CD14-positive monocyte (primary cell): ENCODE data around the gene PCID2. TPM values are rescaled to one million over a fixed set of nuclear protein-coding genes. Genes with fewer than 3 reads are reported as not detected.

Source experiments
- DNase-seq, 3 donors: peaks; one replicate each; pipeline ENCODE4 v3.0.0-alpha.2; 2011 to 2022
- H2AFZ ChIP-seq: 2 replicates; pipeline ENCODE4 v1.6.0; 2012; ENCODE audit warnings: mild to moderate bottlenecking, low read depth, low read length, inconsistent platforms; ENCODE audit not compliant: insufficient read depth, poor library complexity, severe bottlenecking
- H3K27ac ChIP-seq, 2 donors: 1 replicate in 1 of 2; 2 replicates in 1 of 2; pipeline ENCODE4 v1.5.1; 2012 to 2013; ENCODE audit warnings: low read length in 2 of 2, control low read depth in 1 of 2, inconsistent platforms in 1 of 2, low read depth in 1 of 2, mild to moderate bottlenecking in 1 of 2
- H3K27me3 ChIP-seq, 2 donors: one replicate each; pipeline versions ENCODE4 v1.6.0 to v1.6.1; 2011 to 2013; ENCODE audit warnings: low read length in 2 of 2; ENCODE audit not compliant: control insufficient read depth in 2 of 2, insufficient read depth in 2 of 2
- H3K36me3 ChIP-seq, 2 donors: replicated peaks in 1 of 2; 1 replicate in 1 of 2; 2 replicates in 1 of 2; pipeline versions ENCODE4 v1.5.1 to v1.6.1; 2012 to 2013; ENCODE audit warnings: low read length in 2 of 2, control low read depth in 1 of 2, inconsistent platforms in 1 of 2, mild to moderate bottlenecking in 1 of 2; ENCODE audit not compliant: insufficient read depth in 2 of 2, control insufficient read depth in 1 of 2
- H3K4me1 ChIP-seq, 2 donors: 1 replicate in 1 of 2; 2 replicates in 1 of 2; pipeline versions ENCODE4 v1.5.1 to v1.6.1; 2012 to 2013; ENCODE audit warnings: low read length in 2 of 2, control low read depth in 1 of 2, inconsistent platforms in 1 of 2, mild to moderate bottlenecking in 1 of 2, moderate library complexity in 1 of 2; ENCODE audit not compliant: insufficient read depth in 2 of 2, control insufficient read depth in 1 of 2
- H3K4me2 ChIP-seq: replicated peaks from 2 replicates; pipeline ENCODE3; 2012; ENCODE audit warnings: low read length, moderate library complexity, mild to moderate bottlenecking; ENCODE audit not compliant: poor library complexity, severe bottlenecking; ENCODE audit errors: extremely low read depth
- H3K4me3 ChIP-seq, 3 experiments: fragments of 200-600 bp in 1 of 3; sonication (generic) in 1 of 3; replicated peaks in 1 of 3; 1 replicate in 2 of 3; 2 replicates in 1 of 3; pipeline ENCODE4 v1.5.1; 2011 to 2013; ENCODE audit warnings: low read length in 3 of 3, mild to moderate bottlenecking in 3 of 3, control low read depth in 2 of 3, low read depth in 2 of 3, inconsistent platforms in 1 of 3, moderate library complexity in 1 of 3
- H3K79me2 ChIP-seq: 2 replicates; pipeline ENCODE4 v1.6.0; 2012; ENCODE audit warnings: mild to moderate bottlenecking, control low read depth, inconsistent platforms, low read length, moderate library complexity; ENCODE audit not compliant: insufficient read depth
- H3K9ac ChIP-seq: 2 replicates; pipeline ENCODE4 v1.6.0; 2017; ENCODE audit warnings: low read length, mild to moderate bottlenecking; ENCODE audit not compliant: insufficient read depth, poor library complexity, severe bottlenecking
- H3K9me3 ChIP-seq, 2 donors: replicated peaks in 1 of 2; 1 replicate in 1 of 2; 2 replicates in 1 of 2; pipeline versions ENCODE4 v1.5.1 to v1.6.1; 2012 to 2013; ENCODE audit warnings: low read length in 2 of 2, control low read depth in 1 of 2; ENCODE audit not compliant: control insufficient read depth in 1 of 2, insufficient read depth in 1 of 2
- H4K20me1 ChIP-seq: 2 replicates; pipeline ENCODE4 v1.6.0; 2012; ENCODE audit warnings: mild to moderate bottlenecking, low read length, control low read depth, moderate library complexity; ENCODE audit not compliant: insufficient read depth
- H3K27ac Mint-ChIP-seq, 7 donors: one replicate each; pipeline ENCODE4 v1.8.0; 2020; ENCODE audit warnings: mild to moderate bottlenecking in 7 of 7, mixed read lengths in 7 of 7, moderate library complexity in 6 of 7, inconsistent platforms in 2 of 7
- H3K27me3 Mint-ChIP-seq, 3 donors: one replicate each; pipeline ENCODE4 v1.8.0; 2021 to 2022; ENCODE audit warnings: low read depth in 3 of 3, mild to moderate bottlenecking in 3 of 3, mixed read lengths in 3 of 3, moderate library complexity in 3 of 3, inconsistent platforms in 1 of 3
- H3K36me3 Mint-ChIP-seq, 2 donors: one replicate each; pipeline ENCODE4 v1.8.0; 2020; ENCODE audit warnings: mixed read lengths in 2 of 2, inconsistent platforms in 1 of 2, mild to moderate bottlenecking in 1 of 2
- H3K4me1 Mint-ChIP-seq: one replicate; pipeline ENCODE4 v1.8.0; 2020; ENCODE audit warnings: mild to moderate bottlenecking, mixed read lengths
- H3K4me3 Mint-ChIP-seq, 2 donors: one replicate each; pipeline ENCODE4 v1.8.0; 2020; ENCODE audit warnings: mild to moderate bottlenecking in 2 of 2, mixed read lengths in 2 of 2, moderate library complexity in 1 of 2
- H3K9me3 Mint-ChIP-seq, 7 donors: one replicate each; pipeline ENCODE4 v1.8.0; 2020 to 2022; ENCODE audit warnings: mixed read lengths in 7 of 7, mild to moderate bottlenecking in 6 of 7, moderate library complexity in 6 of 7, inconsistent platforms in 2 of 7
- CTCF ChIP-seq: fragments of 200-600 bp; IDR thresholded peaks from one replicate; pipeline ENCODE4 v1.8.0; 2022; ENCODE audit warnings: antibody characterized with exemption, mild to moderate bottlenecking
- WGBS: methylation state at CpG from one replicate; pipeline ENCODE4 v1.1.5; 2013; ENCODE audit warnings: missing lambda C conversion rate; ENCODE audit not compliant: insufficient coverage; 5-methylcytosine and 5-hydroxymethylcytosine counted together
- intact Hi-C, 2 donors: fragments of 100-400 bp; cut with micrococcal nuclease; formaldehyde crosslinking; loops; one replicate each; pipeline versions ENCODE4 v1.15.0 to v1.15.1; 2023
- polyA plus RNA-seq, 3 donors: library from polyadenylated mRNA; depleted of rRNA in 1 of 3; unstranded in 2 of 3; stranded (reverse) in 1 of 3; fragments of 300-500 nt in 2 of 3; fragments of >200 nt in 1 of 3; fragmentation: Illumina TruSeq in 2 of 3; gene quantifications; 1 replicate in 2 of 3; 2 replicates in 1 of 3; pipeline ENCODE4 v1.2.3, GENCODE V29; 2012 to 2021

The PCID2 gene
- polyA plus RNA-seq, 3 donors = 31.5 to 39.8 (median 34.2) TPM

- peaks cover 2 to 9% (median 5%) of the 10 kb centered on the region in 7 donors for H3K9me3 Mint-ChIP-seq
- no peak overlapping the region for H3K9ac ChIP-seq
- H3K9me3 ChIP-seq = no peaks in the 10 kb centered on the region
- TF ChIP-seq CTCF = no peak
- H3K4me3 Mint-ChIP-seq = no peak overlapping the region
- no peak overlapping the region for H3K27ac ChIP-seq
- no peaks in the 10 kb centered on the region for H3K4me1 ChIP-seq
- intact Hi-C loops = no loop called here
- H3K27me3 ChIP-seq = no peaks in the 10 kb centered on the region
- H3K36me3 Mint-ChIP-seq = no peaks in the 10 kb centered on the region
- H3K79me2 ChIP-seq = no peaks in the 10 kb centered on the region
- peak overlapping the region in 1 of 7 donors; percentile 21 for H3K27ac Mint-ChIP-seq
- H2AFZ ChIP-seq = no peak overlapping the region
- peaks cover 5 to 9% (median 8%) of the 10 kb centered on the region in 3 donors for H3K27me3 Mint-ChIP-seq
- H3K4me2 ChIP-seq = no peak overlapping the region
- H3K4me3 ChIP-seq = no peak overlapping the region
- no peak for DNase-seq
- no peaks in the 10 kb centered on the region for H4K20me1 ChIP-seq
- WGBS = 91% methylated on average over 7 of the region's 12 CpGs
- H3K4me1 Mint-ChIP-seq = no peaks in the 10 kb centered on the region
- H3K36me3 ChIP-seq = no peaks in the 10 kb centered on the region
Observed at GRCh38 chr13:113145496-113145895, 63.0 kb downstream of the PCID2 start.

- Histone ChIP-seq H3K27ac (no peak overlapping the region), H3K79me2 (no peaks in the 10 kb centered on the region), H3K36me3 (no peaks in the 10 kb centered on the region), H4K20me1 (no peaks in the 10 kb centered on the region), H3K4me1 (no peaks in the 10 kb centered on the region), H3K4me2 (no peak overlapping the region), H3K27me3 (no peaks in the 10 kb centered on the region), H3K9me3 (no peaks in the 10 kb centered on the region), H3K4me3 (no peak overlapping the region), H3K9ac (no peak overlapping the region), H2AFZ (no peak overlapping the region)
- WGBS = 92% methylated on average over 6 of the region's 12 CpGs
- H3K4me1 Mint-ChIP-seq = no peaks in the 10 kb centered on the region
- H3K4me3 Mint-ChIP-seq = no peak overlapping the region
- H3K9me3 Mint-ChIP-seq = peaks cover 2 to 9% (median 5%) of the 10 kb centered on the region in 7 donors
- peaks cover 5 to 9% (median 8%) of the 10 kb centered on the region in 3 donors for H3K27me3 Mint-ChIP-seq
- no peak for TF ChIP-seq CTCF
- H3K36me3 Mint-ChIP-seq = no peaks in the 10 kb centered on the region
- DNase-seq = no peak
- intact Hi-C loops = no loop called here
- H3K27ac Mint-ChIP-seq = no peak overlapping the region
Observed at GRCh38 chr13:113144255-113144629, 64.2 kb downstream of the PCID2 start.
